PFSK-1 (cell line): ENCODE data around the gene KCNAB3.

Experiments
- FOXP2 ChIP-seq: optimal IDR thresholded peaks from 2 replicates; pipeline ENCODE3; 2011; ENCODE audit warnings: borderline replicate concordance, control low read depth, inconsistent platforms; ENCODE audit not compliant: insufficient read depth; ENCODE audit errors: extremely low read length, extremely low read depth
- POLR2AphosphoS5 ChIP-seq: IDR thresholded peaks from 2 replicates; pipeline ENCODE4 v1.6.1; 2012; ENCODE audit warnings: low read depth, mild to moderate bottlenecking, control low read depth, low read length, moderate library complexity
- SIN3A ChIP-seq: IDR thresholded peaks from 2 replicates; pipeline ENCODE4 v1.6.1; 2012; ENCODE audit warnings: mild to moderate bottlenecking, low read length, moderate library complexity, borderline replicate concordance; ENCODE audit not compliant: insufficient read depth
- TAF1 ChIP-seq: IDR thresholded peaks from 2 replicates; pipeline ENCODE4 v1.6.1; 2012; ENCODE audit warnings: low read length, control low read depth, borderline replicate concordance; ENCODE audit not compliant: insufficient read depth
- TF ChIP-seq, protein P1 (sequence below), 2 experiments: IDR thresholded peaks; 2 replicates each; pipeline versions ENCODE4 v1.6.1 to v1.8.0; 2011 to 2012; ENCODE audit warnings: low read depth in 2 of 2, low read length in 2 of 2, control low read depth in 1 of 2, inconsistent platforms in 1 of 2, mild to moderate bottlenecking in 1 of 2, moderate library complexity in 1 of 2; ENCODE audit not compliant: insufficient read depth in 1 of 2

The KCNAB3 gene

GRCh38 chr17:7959503-7960253 is 30.0 kb upstream of the KCNAB3 start:
- TF ChIP-seq FOXP2 (no peak), SIN3A (no peak), POLR2AphosphoS5 (no peak), TAF1 (no peak)
- TF ChIP-seq, protein P1, sequence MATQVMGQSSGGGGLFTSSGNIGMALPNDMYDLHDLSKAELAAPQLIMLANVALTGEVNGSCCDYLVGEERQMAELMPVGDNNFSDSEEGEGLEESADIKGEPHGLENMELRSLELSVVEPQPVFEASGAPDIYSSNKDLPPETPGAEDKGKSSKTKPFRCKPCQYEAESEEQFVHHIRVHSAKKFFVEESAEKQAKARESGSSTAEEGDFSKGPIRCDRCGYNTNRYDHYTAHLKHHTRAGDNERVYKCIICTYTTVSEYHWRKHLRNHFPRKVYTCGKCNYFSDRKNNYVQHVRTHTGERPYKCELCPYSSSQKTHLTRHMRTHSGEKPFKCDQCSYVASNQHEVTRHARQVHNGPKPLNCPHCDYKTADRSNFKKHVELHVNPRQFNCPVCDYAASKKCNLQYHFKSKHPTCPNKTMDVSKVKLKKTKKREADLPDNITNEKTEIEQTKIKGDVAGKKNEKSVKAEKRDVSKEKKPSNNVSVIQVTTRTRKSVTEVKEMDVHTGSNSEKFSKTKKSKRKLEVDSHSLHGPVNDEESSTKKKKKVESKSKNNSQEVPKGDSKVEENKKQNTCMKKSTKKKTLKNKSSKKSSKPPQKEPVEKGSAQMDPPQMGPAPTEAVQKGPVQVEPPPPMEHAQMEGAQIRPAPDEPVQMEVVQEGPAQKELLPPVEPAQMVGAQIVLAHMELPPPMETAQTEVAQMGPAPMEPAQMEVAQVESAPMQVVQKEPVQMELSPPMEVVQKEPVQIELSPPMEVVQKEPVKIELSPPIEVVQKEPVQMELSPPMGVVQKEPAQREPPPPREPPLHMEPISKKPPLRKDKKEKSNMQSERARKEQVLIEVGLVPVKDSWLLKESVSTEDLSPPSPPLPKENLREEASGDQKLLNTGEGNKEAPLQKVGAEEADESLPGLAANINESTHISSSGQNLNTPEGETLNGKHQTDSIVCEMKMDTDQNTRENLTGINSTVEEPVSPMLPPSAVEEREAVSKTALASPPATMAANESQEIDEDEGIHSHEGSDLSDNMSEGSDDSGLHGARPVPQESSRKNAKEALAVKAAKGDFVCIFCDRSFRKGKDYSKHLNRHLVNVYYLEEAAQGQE (IDR thresholded peaks at IDR 0.05; ENCODE audit: insufficient read depth in 1 of 2, low read depth in 2 of 2, low read length in 2 of 2): no peak

DNA sequence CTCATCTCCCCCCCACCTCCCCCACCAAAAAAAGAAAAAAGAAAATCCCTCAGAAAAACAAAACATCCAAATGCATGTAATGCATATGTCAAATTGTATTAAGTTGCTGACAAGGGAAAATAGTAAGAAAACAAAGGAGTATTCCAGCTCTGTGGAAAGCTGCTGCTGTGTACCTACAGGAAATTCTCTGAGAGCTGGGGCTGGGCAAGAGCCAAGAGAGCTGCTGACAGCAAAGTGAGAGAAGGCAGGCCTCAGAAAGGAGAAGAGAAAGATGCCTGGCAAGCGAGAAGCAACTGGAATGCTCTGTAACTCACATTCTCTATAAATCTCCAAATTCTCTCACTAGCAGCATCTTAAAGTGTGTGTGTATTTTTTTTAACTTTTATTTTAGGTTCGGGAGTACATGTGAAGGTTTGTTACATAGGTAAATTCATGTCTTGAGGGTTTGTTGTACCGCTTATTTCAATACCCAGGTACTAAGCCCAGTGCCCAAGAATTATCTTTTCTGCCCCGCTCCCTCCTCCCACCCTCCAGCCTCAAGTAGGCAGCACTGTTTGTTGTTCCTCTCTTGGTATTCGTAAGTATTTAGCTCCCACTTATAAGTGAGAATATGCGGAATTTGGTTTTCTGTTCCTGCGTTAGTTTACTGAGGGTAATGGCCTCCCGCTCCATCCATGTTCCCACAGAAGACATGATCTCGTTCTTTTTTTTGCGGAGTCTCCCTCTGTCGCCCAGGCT is 26.7 kb upstream of the KCNAB3 start:
- TF ChIP-seq TAF1 (no peak), SIN3A (no peak), FOXP2 (no peak), POLR2AphosphoS5 (no peak)
- TF ChIP-seq, protein P1 (IDR thresholded peaks at IDR 0.05; ENCODE audit: insufficient read depth in 1 of 2, low read depth in 2 of 2, low read length in 2 of 2): no peak

DNA sequence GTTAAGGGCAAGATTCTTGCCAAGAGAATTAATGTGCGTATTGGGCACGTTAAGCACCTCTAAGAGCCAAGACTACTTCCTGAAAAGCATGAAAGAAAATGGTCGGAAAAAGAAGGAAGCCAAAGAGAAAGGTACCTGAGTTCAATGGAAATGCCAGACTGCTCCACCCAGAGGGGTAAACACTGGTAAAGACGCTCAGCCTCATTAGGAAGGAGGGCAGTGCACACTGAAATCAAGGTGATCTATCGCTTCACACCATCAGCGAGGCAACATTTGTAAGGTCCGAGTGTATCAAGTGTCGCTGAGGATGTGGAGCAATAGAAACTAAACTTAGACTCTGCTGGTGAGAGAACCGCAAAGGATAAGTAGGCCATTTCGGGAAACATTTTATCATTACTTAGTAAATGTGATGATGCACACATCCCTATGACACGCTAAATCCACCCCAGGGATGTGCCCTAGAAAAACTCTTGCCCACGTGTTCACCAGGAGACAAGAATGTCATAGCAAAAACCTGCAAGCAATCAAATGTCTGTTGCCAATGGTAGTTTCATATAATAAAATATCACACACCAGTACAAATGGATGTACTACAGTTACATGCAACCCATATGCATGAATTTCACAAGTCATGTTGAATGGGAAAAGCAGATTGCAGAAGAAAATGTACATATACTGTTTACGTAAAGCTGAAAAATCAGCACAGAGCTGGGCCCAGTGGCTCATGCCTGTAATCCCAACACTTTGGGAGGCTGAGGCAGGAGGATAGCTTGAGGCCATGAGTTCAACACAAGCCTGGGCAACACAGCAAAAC is 26.0 kb upstream of the KCNAB3 start:
- TF ChIP-seq FOXP2 (no peak), POLR2AphosphoS5 (no peak), SIN3A (no peak), TAF1 (no peak)
- TF ChIP-seq, protein P1 (IDR thresholded peaks at IDR 0.05; ENCODE audit: insufficient read depth in 1 of 2, low read depth in 2 of 2, low read length in 2 of 2): no peak

DNA sequence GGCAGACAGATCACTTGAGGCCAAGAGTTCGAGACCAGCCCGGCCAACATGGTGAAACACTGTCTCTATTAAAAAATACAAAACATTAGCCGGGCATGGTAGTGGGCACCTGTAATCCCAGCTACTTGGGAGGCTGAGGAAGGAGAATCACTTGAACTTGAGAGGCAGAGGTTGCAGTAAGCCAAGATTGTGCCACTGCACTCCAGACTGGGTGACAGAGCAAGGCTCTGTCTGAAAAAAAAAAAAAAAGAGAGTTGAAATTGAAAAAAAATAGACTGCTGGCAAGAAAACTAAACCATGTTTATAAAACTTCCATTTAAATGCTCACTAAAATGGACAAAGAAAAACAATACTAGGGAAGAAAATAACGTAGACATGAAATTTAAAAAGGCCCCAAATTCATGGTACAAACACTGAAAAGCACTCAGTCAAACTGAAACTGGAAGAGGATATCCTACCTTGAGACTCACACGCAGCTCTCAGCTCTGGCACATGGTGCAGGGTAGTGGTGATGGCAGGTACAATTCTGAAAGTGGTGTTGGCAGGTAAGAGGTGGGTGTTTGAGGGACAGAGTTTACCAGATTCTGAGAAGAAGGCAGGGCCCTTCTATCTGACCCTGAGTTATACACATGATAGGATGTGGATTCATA is 21.6 kb upstream of the KCNAB3 start:
- TF ChIP-seq TAF1: no peak
- TF ChIP-seq FOXP2: no peak
- no peak for TF ChIP-seq SIN3A
- TF ChIP-seq, protein P1 (IDR thresholded peaks at IDR 0.05; ENCODE audit: insufficient read depth in 1 of 2, low read depth in 2 of 2, low read length in 2 of 2): no peak
- TF ChIP-seq POLR2AphosphoS5: no peak
